Measurements from ENCODE around the gene RBM10. TPM values are rescaled to one million over a fixed set of nuclear protein-coding genes. Genes with fewer than 3 reads are reported as not detected.

The RBM10 gene
- total RNA-seq, 3 donors from 2014 or later, result 77.7 to 83.4 (median 81.4) TPM

GRCh38 chrX:47193475-47194193 lies 48.6 kb downstream of the RBM10 start, which contains the start of gene UBA1:
Gene UBA1 (plus strand): TSS chrX:47193829. CDS start chrX:47198803, 4,974 bp downstream.
- no peaks in the 10 kb centered on the region for H3K27me3 Mint-ChIP-seq (ENCODE audit: low read depth)

GRCh38 chrX:47194194-47194787 lies 49.3 kb downstream of the RBM10 start:
- Mint-ChIP-seq H3K9me3 (no peaks in the 10 kb centered on the region), H3K27me3 (ENCODE audit: low read depth) (no peaks in the 10 kb centered on the region), H3K36me3 (ENCODE audit: insufficient read depth) (peaks cover 15% of the 10 kb centered on the region), H3K4me1 (ENCODE audit: low read depth) (peaks cover 55% of the 10 kb centered on the region), H3K4me3 (peak overlapping the region; percentile 89)
- ATAC-seq (no peak), DNase-seq (no peak)

More at GRCh38 chrX:47193475-47194193, 48.6 kb downstream of the RBM10 start, which contains the start of gene UBA1:
- Mint-ChIP-seq H3K4me3 (peak within 1 kb of the TSS; percentile 89), H3K36me3 (ENCODE audit: insufficient read depth) (peaks cover 10% of the 10 kb centered on the region), H3K4me1 (ENCODE audit: low read depth) (peaks cover 58% of the 10 kb centered on the region), H3K9me3 (no peaks in the 10 kb centered on the region)
- DNase-seq (peak; percentile 97), ATAC-seq (peak; percentile 70 to 81)

GRCh38 chrX:47196098-47196497 lies 51.1 kb downstream of the RBM10 start:
- Mint-ChIP-seq H3K4me1 (ENCODE audit: low read depth) (peaks cover 48% of the 10 kb centered on the region), H3K9me3 (no peaks in the 10 kb centered on the region), H3K4me3 (peak overlapping the region; percentile 89), H3K27me3 (ENCODE audit: low read depth) (no peaks in the 10 kb centered on the region), H3K36me3 (ENCODE audit: insufficient read depth) (peaks cover 22% of the 10 kb centered on the region)
- ATAC-seq (no peak), DNase-seq (no peak)

- Mint-ChIP-seq H3K4me3 (no peak overlapping the region), H3K27me3 (ENCODE audit: low read depth) (no peaks in the 10 kb centered on the region), H3K36me3 (ENCODE audit: insufficient read depth) (peaks cover 31% of the 10 kb centered on the region), H3K4me1 (ENCODE audit: low read depth) (peaks cover 47% of the 10 kb centered on the region), H3K9me3 (no peaks in the 10 kb centered on the region)
- ATAC-seq, result no peak
- no peak for DNase-seq
These were observed 52.5 kb downstream of the RBM10 start for GRCh38 chrX:47197526-47197925.

- no peaks in the 10 kb centered on the region for H3K27me3 Mint-ChIP-seq (ENCODE audit: low read depth)
- ATAC-seq (no peak), DNase-seq (no peak)
- peaks cover 31% of the 10 kb centered on the region for H3K36me3 Mint-ChIP-seq (ENCODE audit: insufficient read depth)
- H3K9me3 Mint-ChIP-seq, result no peaks in the 10 kb centered on the region
- no peak overlapping the region for H3K4me3 Mint-ChIP-seq
- H3K4me1 Mint-ChIP-seq (ENCODE audit: low read depth), result peaks cover 44% of the 10 kb centered on the region
These were observed 53.1 kb downstream of the RBM10 start for GRCh38 chrX:47198026-47198686.

GRCh38 chrX:47198687-47199080 lies 53.7 kb downstream of the RBM10 start:
- ATAC-seq (no peak), DNase-seq (no peak)
- Mint-ChIP-seq H3K4me3 (no peak overlapping the region), H3K36me3 (ENCODE audit: insufficient read depth) (peaks cover 31% of the 10 kb centered on the region), H3K27me3 (ENCODE audit: low read depth) (no peaks in the 10 kb centered on the region), H3K4me1 (ENCODE audit: low read depth) (peaks cover 41% of the 10 kb centered on the region), H3K9me3 (no peaks in the 10 kb centered on the region)

- H3K4me3 Mint-ChIP-seq, result no peak overlapping the region
- ATAC-seq, result no peak
- H3K4me1 Mint-ChIP-seq (ENCODE audit: low read depth), result peaks cover 41% of the 10 kb centered on the region
- no peaks in the 10 kb centered on the region for H3K9me3 Mint-ChIP-seq
- no peaks in the 10 kb centered on the region for H3K27me3 Mint-ChIP-seq (ENCODE audit: low read depth)
- H3K36me3 Mint-ChIP-seq (ENCODE audit: insufficient read depth), result peaks cover 31% of the 10 kb centered on the region
- no peak for DNase-seq
These were observed 54.3 kb downstream of the RBM10 start for GRCh38 chrX:47199286-47199685.

- no peaks in the 10 kb centered on the region for H3K27me3 Mint-ChIP-seq (ENCODE audit: low read depth)
- peaks cover 29% of the 10 kb centered on the region for H3K4me1 Mint-ChIP-seq (ENCODE audit: low read depth)
- H3K9me3 Mint-ChIP-seq, result no peaks in the 10 kb centered on the region
- ATAC-seq, result no peak
- peaks cover 34% of the 10 kb centered on the region for H3K36me3 Mint-ChIP-seq (ENCODE audit: insufficient read depth)
- no peak overlapping the region for H3K4me3 Mint-ChIP-seq
- no peak for DNase-seq
These were observed 55.5 kb downstream of the RBM10 start for GRCh38 chrX:47200385-47201150.

- no peak for DNase-seq
- Mint-ChIP-seq H3K4me3 (no peak overlapping the region), H3K4me1 (ENCODE audit: low read depth) (peaks cover 22% of the 10 kb centered on the region), H3K9me3 (no peaks in the 10 kb centered on the region), H3K27me3 (ENCODE audit: low read depth) (no peaks in the 10 kb centered on the region), H3K36me3 (ENCODE audit: insufficient read depth) (peaks cover 29% of the 10 kb centered on the region)
- no peak for ATAC-seq
These were observed 56.4 kb downstream of the RBM10 start for GRCh38 chrX:47201345-47201944.

- H3K27me3 Mint-ChIP-seq (ENCODE audit: low read depth), result no peaks in the 10 kb centered on the region
- H3K4me3 Mint-ChIP-seq, result no peak overlapping the region
- peaks cover 36% of the 10 kb centered on the region for H3K36me3 Mint-ChIP-seq (ENCODE audit: insufficient read depth)
- no peak for DNase-seq
- no peak for ATAC-seq
- no peaks in the 10 kb centered on the region for H3K9me3 Mint-ChIP-seq
- peaks cover 16% of the 10 kb centered on the region for H3K4me1 Mint-ChIP-seq (ENCODE audit: low read depth)
These were observed 57.3 kb downstream of the RBM10 start for GRCh38 chrX:47202316-47202715.

- no peak overlapping the region for H3K4me3 Mint-ChIP-seq
- DNase-seq (no peak), ATAC-seq (no peak)
- H3K36me3 Mint-ChIP-seq (ENCODE audit: insufficient read depth), result peaks cover 40% of the 10 kb centered on the region
- H3K9me3 Mint-ChIP-seq, result no peaks in the 10 kb centered on the region
- no peaks in the 10 kb centered on the region for H3K27me3 Mint-ChIP-seq (ENCODE audit: low read depth)
- H3K4me1 Mint-ChIP-seq (ENCODE audit: low read depth), result peaks cover 14% of the 10 kb centered on the region
These were observed 57.9 kb downstream of the RBM10 start for GRCh38 chrX:47202877-47203276.

- Mint-ChIP-seq H3K4me3 (no peak overlapping the region), H3K36me3 (ENCODE audit: insufficient read depth) (peaks cover 33% of the 10 kb centered on the region), H3K27me3 (ENCODE audit: low read depth) (no peaks in the 10 kb centered on the region), H3K9me3 (no peaks in the 10 kb centered on the region), H3K4me1 (ENCODE audit: low read depth) (peaks cover 4% of the 10 kb centered on the region)
- ATAC-seq, result no peak
- no peak for DNase-seq
These were observed 59.9 kb downstream of the RBM10 start for GRCh38 chrX:47204970-47205369.

- no peak for ATAC-seq
- H3K27me3 Mint-ChIP-seq (ENCODE audit: low read depth), result no peaks in the 10 kb centered on the region
- H3K36me3 Mint-ChIP-seq (ENCODE audit: insufficient read depth), result peaks cover 26% of the 10 kb centered on the region
- H3K4me3 Mint-ChIP-seq, result no peak overlapping the region
- peaks cover 4% of the 10 kb centered on the region for H3K4me1 Mint-ChIP-seq (ENCODE audit: low read depth)
- DNase-seq, result no peak
- no peaks in the 10 kb centered on the region for H3K9me3 Mint-ChIP-seq
These were observed 61.3 kb downstream of the RBM10 start for GRCh38 chrX:47206316-47206715.

- ATAC-seq (no peak), DNase-seq (no peak)
- H3K4me3 Mint-ChIP-seq, result no peak overlapping the region
- no peaks in the 10 kb centered on the region for H3K27me3 Mint-ChIP-seq (ENCODE audit: low read depth)
- peaks cover 32% of the 10 kb centered on the region for H3K36me3 Mint-ChIP-seq (ENCODE audit: insufficient read depth)
- H3K4me1 Mint-ChIP-seq (ENCODE audit: low read depth), result peaks cover 4% of the 10 kb centered on the region
- no peaks in the 10 kb centered on the region for H3K9me3 Mint-ChIP-seq
These were observed 63.1 kb downstream of the RBM10 start for GRCh38 chrX:47208108-47208507.
